Stimulated activated CD8-positive, alpha-beta memory T cell treated with anti-CD3 and anti-CD28 coated beads, Interleukin-15, amount 100 ng/mL, for 24 hours (primary cell): Measurements from ENCODE around the gene GORASP2.

Experiments
- DNase-seq: peaks from one replicate; pipeline ENCODE4 v3.0.0-alpha.2; 2020; ENCODE audit warnings: low read depth

GORASP2 gene

DNA sequence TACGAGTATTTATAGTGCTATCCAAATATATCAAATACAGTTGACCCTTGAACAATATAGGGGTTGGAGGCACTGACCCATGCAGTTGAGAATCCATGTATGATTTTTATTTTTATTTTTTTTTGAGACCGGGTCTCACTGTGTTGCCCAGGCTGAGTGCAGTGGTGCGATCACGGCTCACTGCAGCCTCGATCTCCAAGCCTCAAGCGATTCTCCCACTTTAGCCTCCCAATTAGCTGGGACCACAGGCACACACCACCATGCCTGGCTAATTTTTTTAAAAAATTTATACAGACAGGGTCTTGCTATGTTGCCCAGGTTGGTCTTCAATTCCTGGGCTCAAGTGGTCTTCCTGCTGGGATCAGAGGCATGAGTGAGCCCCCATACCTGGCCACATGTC, 70.6 kb downstream of the GORASP2 start:
- no peak for DNase-seq

- DNase-seq: no peak
These were observed 75.3 kb downstream of the GORASP2 start for GRCh38 chr2:171004363-171004762.

- DNase-seq: no peak
These were observed 75.8 kb downstream of the GORASP2 start for GRCh38 chr2:171004833-171005232.

GRCh38 chr2:171008550-171009205, 79.6 kb downstream of the GORASP2 start:
- DNase-seq: no peak

DNA sequence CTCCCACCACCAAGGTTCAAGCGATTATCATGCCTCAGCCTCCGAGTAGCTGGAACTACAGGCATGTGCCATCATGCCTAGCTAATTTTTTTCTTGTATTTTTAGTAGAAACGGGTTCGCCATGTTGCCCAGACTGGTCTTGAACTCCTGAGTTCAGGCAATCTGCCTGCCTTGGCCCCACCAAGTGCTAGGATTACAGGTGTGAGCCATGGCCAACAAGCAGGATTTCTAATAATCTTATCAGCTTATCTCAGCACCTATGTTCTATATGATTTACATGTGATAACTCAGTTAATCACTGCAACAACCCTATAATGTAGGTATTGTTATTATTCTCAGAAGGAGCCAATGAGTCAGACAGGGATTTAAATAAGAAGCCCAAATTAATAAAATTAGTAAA, 80.3 kb downstream of the GORASP2 start:
- no peak for DNase-seq

DNA sequence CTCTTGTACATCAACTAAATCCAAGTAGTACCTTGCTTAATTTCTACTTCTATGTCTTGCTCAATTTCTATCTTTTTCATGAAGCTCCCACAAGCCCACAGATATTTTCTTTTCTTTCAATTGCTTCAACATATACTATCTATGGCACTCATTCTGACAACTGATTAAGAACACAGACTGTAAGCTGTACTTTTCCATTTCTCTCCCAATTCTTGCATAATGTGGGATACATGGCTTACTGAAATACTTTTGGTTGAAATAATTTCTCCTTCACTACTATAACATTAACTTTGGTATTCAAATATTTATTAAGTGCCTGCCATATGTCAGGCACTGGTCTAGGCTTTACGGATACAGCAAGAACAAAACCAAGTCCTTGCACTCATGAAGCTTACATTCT, 84.8 kb downstream of the GORASP2 start:
- DNase-seq: no peak

DNA sequence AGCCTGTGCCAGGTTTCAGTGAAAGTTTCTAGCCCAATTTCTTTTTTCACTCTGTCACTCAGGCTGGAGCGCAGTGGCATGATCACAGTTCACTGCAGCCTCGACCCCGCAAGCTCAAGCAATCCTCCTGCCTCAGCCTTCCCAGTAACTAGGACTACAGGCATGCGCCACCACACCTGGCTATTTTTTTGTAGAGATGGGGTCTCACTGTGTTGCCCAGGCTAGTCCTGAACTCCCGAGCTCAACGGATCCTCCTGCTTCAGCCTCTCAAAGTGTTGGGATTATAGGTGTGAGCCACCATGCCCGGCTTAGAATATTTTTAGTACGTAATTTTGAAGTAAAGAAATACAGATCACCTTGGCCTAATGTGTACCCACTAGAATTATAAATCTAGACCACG, 87.1 kb downstream of the GORASP2 start:
- DNase-seq: no peak
